ENCODE measurements around the gene PCDH15.

The PCDH15 gene

GRCh38 chr10:54067361-54067760 is 733.7 kb downstream of the PCDH15 start:
- no peak for DNase-seq (ENCODE audit: low read depth, low spot score)
- H3K4me3 ChIP-seq (ENCODE audit: low read length) = no peak overlapping the region

- H3K4me3 ChIP-seq (ENCODE audit: low read length) = no peak overlapping the region
- DNase-seq (ENCODE audit: low read depth, low spot score) = no peak
Measured at GRCh38 chr10:54066646-54067045, 734.4 kb downstream of the PCDH15 start.

DNA sequence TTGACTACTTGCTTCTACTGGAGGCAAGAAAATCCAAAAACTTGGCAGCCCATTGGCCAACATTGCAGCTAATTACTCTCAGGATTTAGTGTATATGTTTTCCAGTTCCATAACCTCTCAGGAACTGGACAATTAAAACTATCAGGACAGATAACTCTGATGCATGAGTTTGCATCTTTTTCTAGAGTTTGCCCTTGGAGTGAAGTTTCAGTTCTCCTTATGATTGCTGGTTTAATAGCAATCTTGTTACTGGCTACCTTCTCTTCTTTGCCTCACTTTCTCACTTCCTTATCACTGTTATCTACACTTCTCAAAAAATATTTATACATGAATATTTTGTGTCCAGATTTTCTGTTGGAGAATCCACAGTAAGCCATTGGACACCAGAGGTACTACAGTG is 735.9 kb downstream of the PCDH15 start:
- H3K4me3 ChIP-seq (ENCODE audit: low read length) = no peak overlapping the region
- DNase-seq (ENCODE audit: low read depth, low spot score) = no peak

- H3K4me3 ChIP-seq (ENCODE audit: low read length) = no peak overlapping the region
- no peak for DNase-seq (ENCODE audit: low read depth, low spot score)
Measured at GRCh38 chr10:54064215-54064614, 736.8 kb downstream of the PCDH15 start.

DNA sequence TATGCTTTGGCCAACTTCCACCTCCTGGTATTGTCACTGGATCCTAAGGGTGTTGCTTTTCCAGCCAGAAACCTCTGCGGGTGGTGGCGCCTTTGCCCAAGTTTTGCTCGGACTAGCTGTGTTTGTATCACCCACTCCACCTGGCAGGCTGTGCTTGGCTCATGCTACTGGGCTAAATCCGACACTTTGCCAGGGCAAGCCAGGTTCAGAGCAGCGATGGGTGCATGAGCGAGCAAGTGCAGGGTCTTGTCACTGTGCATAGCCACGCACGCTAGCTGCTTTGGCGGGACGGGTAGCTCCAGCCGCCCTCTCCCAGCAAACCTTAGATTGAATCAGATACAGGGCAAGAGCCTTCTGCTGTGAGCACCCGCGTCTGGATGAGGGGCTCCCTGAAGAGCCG is 737.5 kb downstream of the PCDH15 start:
- H3K4me3 ChIP-seq (ENCODE audit: low read length) = no peak overlapping the region
- no peak for DNase-seq (ENCODE audit: low read depth, low spot score)

- DNase-seq (ENCODE audit: low read depth, low spot score) = no peak
- H3K4me3 ChIP-seq (ENCODE audit: low read length) = no peak overlapping the region
Measured at GRCh38 chr10:54060572-54060971, 740.5 kb downstream of the PCDH15 start.

GRCh38 chr10:54057357-54057756 is 743.7 kb downstream of the PCDH15 start:
- no peak overlapping the region for H3K4me3 ChIP-seq (ENCODE audit: low read length)
- DNase-seq (ENCODE audit: low read depth, low spot score) = no peak

DNA sequence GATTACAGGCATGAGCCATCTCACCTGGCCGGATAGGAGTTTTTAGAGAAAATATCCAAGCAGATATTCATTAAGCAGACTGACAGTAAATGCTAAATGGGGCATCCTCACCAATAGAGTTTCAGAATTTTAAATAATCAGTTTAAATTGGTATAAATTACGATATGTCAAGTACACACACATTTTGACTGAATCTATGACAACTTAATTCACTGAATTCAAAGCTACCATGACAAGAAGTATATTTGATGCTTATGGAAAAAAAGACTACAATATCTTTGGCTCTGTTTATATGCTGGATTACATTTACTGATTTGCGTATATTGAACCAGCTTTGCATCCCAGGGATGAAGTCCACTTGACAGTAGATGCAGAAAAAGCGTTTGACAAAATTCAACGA is 774.7 kb downstream of the PCDH15 start:
- DNase-seq (ENCODE audit: low read depth, low spot score) = no peak
- H3K4me3 ChIP-seq (ENCODE audit: low read length) = no peak overlapping the region

GRCh38 chr10:54011117-54011516 is 789.9 kb downstream of the PCDH15 start:
- no peak overlapping the region for H3K4me3 ChIP-seq (ENCODE audit: low read length)
- DNase-seq (ENCODE audit: low read depth, low spot score) = no peak

DNA sequence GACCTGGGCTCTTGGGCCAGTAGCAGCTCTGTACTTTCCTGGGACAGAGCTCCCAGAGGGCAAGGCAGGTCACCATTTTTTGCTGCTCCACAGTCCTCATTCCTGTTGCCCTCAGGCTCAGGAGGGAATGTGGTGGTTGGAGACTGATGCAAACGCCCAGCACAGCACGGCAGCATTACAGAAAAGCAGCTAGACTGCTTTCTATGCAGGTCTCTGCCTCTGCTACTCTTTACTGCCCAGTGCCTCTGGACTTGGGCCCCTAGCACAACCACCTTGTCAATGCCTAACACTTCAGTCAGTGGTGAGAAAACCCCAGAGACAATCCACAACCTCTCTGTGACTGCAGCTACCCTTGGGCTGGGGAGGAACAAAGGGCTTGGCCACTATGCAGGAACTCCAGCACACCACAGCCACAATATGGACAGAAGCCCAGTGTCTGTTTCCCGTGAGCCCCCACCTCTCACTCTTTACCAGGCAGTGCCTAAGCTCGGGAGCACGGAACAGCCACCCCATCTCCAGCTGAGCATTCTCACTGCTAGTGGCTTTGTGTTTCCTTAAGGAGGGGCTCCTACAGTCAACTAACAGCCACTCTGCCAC is 790.6 kb downstream of the PCDH15 start:
- no peak overlapping the region for H3K4me3 ChIP-seq (ENCODE audit: low read length)
- DNase-seq (ENCODE audit: low read depth, low spot score) = no peak

GRCh38 chr10:54009672-54010071 is 791.4 kb downstream of the PCDH15 start:
- DNase-seq (ENCODE audit: low read depth, low spot score) = no peak
- H3K4me3 ChIP-seq (ENCODE audit: low read length) = no peak overlapping the region

- DNase-seq (ENCODE audit: low read depth, low spot score) = no peak
- H3K4me3 ChIP-seq (ENCODE audit: low read length) = no peak overlapping the region
Measured at GRCh38 chr10:54002077-54002476, 799.0 kb downstream of the PCDH15 start.

DNA sequence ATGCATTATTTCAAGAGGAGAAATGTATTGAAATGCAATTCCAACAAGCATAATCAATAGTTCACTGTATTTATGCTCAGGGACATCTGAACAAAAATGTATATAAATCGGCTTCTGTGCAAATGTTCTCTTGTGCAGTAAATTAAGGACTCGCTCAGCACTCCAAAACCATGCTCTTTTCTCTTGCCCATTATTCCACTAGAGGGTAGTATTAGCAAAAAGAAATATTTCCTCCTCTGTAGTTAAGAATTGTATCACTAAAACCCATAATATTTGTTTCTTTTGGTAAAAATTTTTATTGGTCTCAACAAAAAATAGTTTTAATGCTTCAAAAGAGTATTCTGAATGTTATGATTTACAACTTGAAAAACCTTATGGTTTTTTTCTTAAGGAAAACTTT is 803.1 kb downstream of the PCDH15 start:
- no peak overlapping the region for H3K4me3 ChIP-seq (ENCODE audit: low read length)
- peak; percentile 1 for DNase-seq (ENCODE audit: low read depth, low spot score)

DNA sequence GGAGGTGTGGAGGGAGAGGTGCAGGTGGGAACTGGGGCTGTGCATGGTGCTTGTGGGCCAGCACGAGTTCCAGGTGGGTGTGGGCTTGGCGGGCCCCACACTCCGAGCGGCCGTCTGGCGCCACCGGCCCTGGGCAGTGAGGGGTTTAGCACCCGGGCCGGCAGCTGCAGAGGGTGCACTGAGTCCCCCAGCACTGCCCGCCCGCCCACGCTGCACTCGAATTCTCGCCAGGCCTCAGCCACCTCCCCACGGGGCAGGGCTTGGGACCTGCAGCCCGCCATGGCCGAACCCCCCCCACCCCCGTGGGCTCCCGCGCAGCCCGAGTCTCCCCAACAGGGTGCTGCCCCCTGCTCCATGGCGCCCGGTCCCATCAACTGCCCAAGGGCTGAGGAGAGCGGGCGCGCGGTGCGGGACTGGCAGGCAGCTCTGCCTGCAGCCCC is 810.2 kb downstream of the PCDH15 start:
- no peak overlapping the region for H3K4me3 ChIP-seq (ENCODE audit: low read length)
- DNase-seq (ENCODE audit: low read depth, low spot score) = no peak

DNA sequence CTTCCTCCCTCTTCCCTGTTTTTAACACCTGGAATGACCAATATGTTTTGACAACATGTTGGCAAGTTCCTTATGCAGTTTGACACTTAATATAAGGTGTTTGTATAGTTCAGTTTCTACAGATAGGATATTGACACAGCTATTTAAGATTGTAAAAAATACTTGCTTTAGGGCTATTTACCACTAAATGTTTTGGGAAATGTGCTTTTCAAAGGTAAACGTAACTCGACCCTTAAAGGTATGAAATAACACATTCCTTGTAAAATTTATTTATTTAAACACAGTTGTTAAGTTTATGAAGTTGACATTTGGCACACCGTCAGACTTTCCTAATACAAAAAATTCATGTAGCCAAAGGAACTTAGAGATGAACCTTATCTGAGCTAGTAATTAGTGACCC is 817.6 kb downstream of the PCDH15 start:
- no peak for DNase-seq (ENCODE audit: low read depth, low spot score)
- H3K4me3 ChIP-seq (ENCODE audit: low read length) = no peak overlapping the region

GRCh38 chr10:53980210-53980609 is 820.8 kb downstream of the PCDH15 start:
- no peak for DNase-seq (ENCODE audit: low read depth, low spot score)
- H3K4me3 ChIP-seq (ENCODE audit: low read length) = no peak overlapping the region

GRCh38 chr10:53978301-53978700 is 822.7 kb downstream of the PCDH15 start:
- DNase-seq (ENCODE audit: low read depth, low spot score) = no peak
- H3K4me3 ChIP-seq (ENCODE audit: low read length) = no peak overlapping the region

DNA sequence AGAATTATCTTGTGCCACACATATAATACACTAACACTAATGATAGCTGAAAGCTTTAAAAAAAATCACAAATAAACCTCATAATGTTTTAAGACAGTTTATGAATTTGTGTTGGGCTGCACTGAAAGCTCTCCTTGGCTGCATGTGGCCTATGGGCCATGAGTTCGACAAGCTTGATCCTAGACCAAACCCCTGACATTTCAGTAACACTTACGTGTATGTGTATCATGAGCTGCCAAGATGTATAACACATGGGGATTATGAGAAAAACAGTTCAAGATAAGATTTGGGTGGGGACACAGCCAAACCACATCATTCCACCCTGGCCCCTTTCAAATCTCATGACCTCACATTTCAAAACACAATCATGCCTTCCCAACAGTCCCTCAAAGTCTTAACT is 823.8 kb downstream of the PCDH15 start:
- DNase-seq (ENCODE audit: low read depth, low spot score) = no peak
- no peak overlapping the region for H3K4me3 ChIP-seq (ENCODE audit: low read length)

DNA sequence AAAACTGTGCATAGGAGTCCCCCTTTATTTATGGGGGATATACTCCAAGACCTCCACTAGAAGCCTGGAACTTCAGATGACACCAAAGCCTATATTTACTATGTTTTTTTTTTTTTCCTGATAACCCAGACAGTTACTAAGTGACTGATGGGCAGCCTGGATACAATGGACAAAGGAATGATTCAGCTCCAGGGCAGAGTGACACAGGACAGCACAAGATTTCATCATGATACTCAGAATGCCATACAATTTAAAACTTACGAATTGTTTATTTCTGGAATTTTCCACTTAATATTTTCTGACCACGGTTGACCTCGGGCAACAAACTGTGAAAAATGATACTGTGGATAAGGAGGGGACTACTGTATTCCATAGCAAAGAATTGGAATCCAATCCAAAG is 843.6 kb downstream of the PCDH15 start:
- no peak overlapping the region for H3K4me3 ChIP-seq (ENCODE audit: low read length)
- no peak for DNase-seq (ENCODE audit: low read depth, low spot score)

DNA sequence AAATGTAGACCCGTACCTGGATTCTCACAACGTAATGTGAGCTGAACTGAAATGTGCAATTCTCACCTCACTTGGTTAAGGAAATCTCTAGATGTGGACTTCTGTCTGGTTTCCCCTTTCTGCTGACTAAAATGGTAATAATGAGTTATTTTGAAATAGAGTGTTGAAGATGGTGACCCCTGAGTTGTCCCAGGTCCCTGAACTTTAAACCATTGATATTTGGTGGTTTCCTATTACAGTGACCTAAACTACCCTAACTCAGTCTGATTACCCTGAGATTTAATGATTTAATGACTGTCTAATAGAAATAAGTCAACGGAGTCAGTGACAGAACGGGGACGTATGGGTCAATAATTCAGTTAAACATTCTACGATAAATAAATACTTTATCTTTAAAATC is 845.9 kb downstream of the PCDH15 start:
- no peak overlapping the region for H3K4me3 ChIP-seq (ENCODE audit: low read length)
- DNase-seq (ENCODE audit: low read depth, low spot score) = no peak

- no peak for DNase-seq (ENCODE audit: low read depth, low spot score)
- H3K4me3 ChIP-seq (ENCODE audit: low read length) = no peak overlapping the region
Measured at GRCh38 chr10:53952698-53953630, 848.1 kb downstream of the PCDH15 start.
